CD4-positive, alpha-beta memory T cell (primary cell): ENCODE results near the gene MSH3. TPM values are rescaled to one million over a fixed set of nuclear protein-coding genes. Genes with fewer than 3 reads are reported as not detected.
A peak's percentile ranks its signal among the peaks of the same experiment; 100 is the strongest.

Experiments used
- CTCF ChIA-PET: fragments of 350-600 bp; sonication (Branson Sonifier 250); formaldehyde crosslinking; loops from one replicate; lab custom pipeline; 2021; ENCODE audit warnings: inconsistent platforms; ENCODE audit not compliant: partially characterized antibody; lab: Charles Lee
- POLR2A ChIA-PET: fragments of 350-600 bp; sonication (Branson Sonifier 250); formaldehyde crosslinking; loops from one replicate; lab custom pipeline; 2021; ENCODE audit not compliant: partially characterized antibody; lab: Charles Lee
- DNase-seq, 5 donors: peaks; one replicate each; pipeline versions ENCODE4 v3.0.0 to v3.0.0-alpha.2; 2020 to 2022; ENCODE audit warnings: mixed read lengths in 1 of 5
- H3K27ac ChIP-seq: one replicate; pipeline ENCODE4 v1.7.0; 2013; ENCODE audit warnings: low read depth, low read length
- H3K27me3 ChIP-seq: 2 replicates; pipeline ENCODE4 v1.7.0; 2013; ENCODE audit warnings: mild to moderate bottlenecking, low read length, moderate library complexity; ENCODE audit not compliant: insufficient read depth
- H3K36me3 ChIP-seq: 2 replicates; pipeline ENCODE4 v1.7.0; 2013; ENCODE audit warnings: mild to moderate bottlenecking, low read length, moderate library complexity; ENCODE audit not compliant: insufficient read depth
- H3K4me1 ChIP-seq: 2 replicates; pipeline ENCODE4 v1.7.0; 2013; ENCODE audit warnings: mild to moderate bottlenecking, low read length, moderate library complexity; ENCODE audit not compliant: insufficient read depth
- H3K4me3 ChIP-seq, 2 donors: one replicate each; pipeline ENCODE4 v1.7.0; 2013; ENCODE audit warnings: low read length in 2 of 2, mild to moderate bottlenecking in 1 of 2
- H3K9me3 ChIP-seq, 2 donors: one replicate each; pipeline ENCODE4 v1.7.0; 2013; ENCODE audit warnings: low read length in 2 of 2, control low read depth in 1 of 2; ENCODE audit not compliant: control insufficient read depth in 1 of 2
- H3K27ac Mint-ChIP-seq, 7 donors: one replicate each; pipeline ENCODE4 v1.8.0; 2020 to 2021; ENCODE audit warnings: mixed read lengths in 7 of 7, mild to moderate bottlenecking in 6 of 7, inconsistent platforms in 3 of 7, moderate library complexity in 3 of 7
- H3K27me3 Mint-ChIP-seq, 2 donors: one replicate each; pipeline ENCODE4 v1.8.0; 2020 to 2021; ENCODE audit warnings: mixed read lengths in 2 of 2
- H3K36me3 Mint-ChIP-seq, 2 donors: one replicate each; pipeline ENCODE4 v1.8.0; 2020 to 2021; ENCODE audit warnings: mixed read lengths in 2 of 2, inconsistent platforms in 1 of 2, mild to moderate bottlenecking in 1 of 2
- H3K4me1 Mint-ChIP-seq, 4 donors: one replicate each; pipeline ENCODE4 v1.8.0; 2020 to 2021; ENCODE audit warnings: mixed read lengths in 4 of 4, mild to moderate bottlenecking in 1 of 4
- H3K4me3 Mint-ChIP-seq, 8 donors: one replicate each; pipeline ENCODE4 v1.8.0; 2020 to 2021; ENCODE audit warnings: mixed read lengths in 8 of 8, mild to moderate bottlenecking in 7 of 8, moderate library complexity in 6 of 8, inconsistent platforms in 3 of 8
- H3K9me3 Mint-ChIP-seq, 8 donors: one replicate each; pipeline ENCODE4 v1.8.0; 2020 to 2021; ENCODE audit warnings: mixed read lengths in 8 of 8, mild to moderate bottlenecking in 5 of 8, inconsistent platforms in 3 of 8, moderate library complexity in 1 of 8
- intact Hi-C: fragments of 100-400 bp; cut with micrococcal nuclease; formaldehyde crosslinking; loops from one replicate; pipeline ENCODE4 v1.15.1; 2023
- polyA plus RNA-seq, 2 donors: library from polyadenylated mRNA; unstranded; fragments of 300-500 nt; fragmentation: Illumina TruSeq; gene quantifications; one replicate each; pipeline ENCODE4 v1.2.3, GENCODE V29; 2021
- total RNA-seq, 2 experiments: library from RNA; stranded (reverse); gene quantifications; one replicate each; pipeline ENCODE4 v1.2.3, GENCODE V29; 2021

The MSH3 gene
- total and polyA plus RNA-seq, 4 experiments from 2014 or later: 14.3 to 17.1 (median 15.3) TPM

- H3K27ac ChIP-seq: no peak overlapping the region
- Mint-ChIP-seq H3K4me1 (peaks cover 9 to 25% (median 19%) of the 10 kb centered on the region in 4 donors), H3K27ac (no peak overlapping the region), H3K27me3 (no peaks in the 10 kb centered on the region), H3K4me3 (no peak overlapping the region), H3K36me3 (peaks cover 28 to 58% of the 10 kb centered on the region in 2 donors), H3K9me3 (no peaks in the 10 kb centered on the region)
- no peaks in the 10 kb centered on the region for H3K36me3 ChIP-seq
- POLR2A ChIA-PET: no interaction called here
- H3K9me3 ChIP-seq: no peaks in the 10 kb centered on the region
- no peak for DNase-seq
- H3K4me1 ChIP-seq: no peaks in the 10 kb centered on the region
- CTCF ChIA-PET: interaction anchor here (1.1 to 1.9 kb wide), 2 partner anchors 44 to 482 kb away, joined by 3 to 5 read pairs; no protein-coding TSS in a partner anchor
- intact Hi-C loops: loop anchor here (10.0 kb wide), 1 partner anchor 392 kb away; no protein-coding TSS in a partner anchor
- no peak overlapping the region for H3K4me3 ChIP-seq
- H3K27me3 ChIP-seq: no peaks in the 10 kb centered on the region
Observed at GRCh38 chr5:80712919-80713318, 58.5 kb downstream of the MSH3 start.

GRCh38 chr5:80713631-80714030 is 59.2 kb downstream of the MSH3 start:
- Histone ChIP-seq H3K27me3 (no peaks in the 10 kb centered on the region), H3K27ac (no peak overlapping the region), H3K9me3 (no peaks in the 10 kb centered on the region), H3K4me1 (no peaks in the 10 kb centered on the region), H3K36me3 (no peaks in the 10 kb centered on the region), H3K4me3 (no peak overlapping the region)
- no peak for DNase-seq
- Mint-ChIP-seq H3K4me1 (peaks cover 9 to 25% (median 19%) of the 10 kb centered on the region in 4 donors), H3K27me3 (no peaks in the 10 kb centered on the region), H3K36me3 (peaks cover 28 to 64% of the 10 kb centered on the region in 2 donors), H3K27ac (peak overlapping the region in 3 of 7 donors; percentile 19 to 73 (median 43)), H3K4me3 (peak overlapping the region in 2 of 8 donors; percentile 58 to 61), H3K9me3 (no peaks in the 10 kb centered on the region)
- ChIA-PET CTCF (no interaction called here), POLR2A (no interaction called here)
- intact Hi-C loops: loop anchor here (10.0 kb wide), 1 partner anchor 391 kb away; no protein-coding TSS in a partner anchor

GRCh38 chr5:80714570-80715298 is 60.3 kb downstream of the MSH3 start:
- peaks cover 32 to 69% of the 10 kb centered on the region in 2 donors for H3K36me3 Mint-ChIP-seq

GRCh38 chr5:80715887-80716286 is 61.4 kb downstream of the MSH3 start:
- no peak overlapping the region for H3K27ac Mint-ChIP-seq
- peaks cover 34 to 73% of the 10 kb centered on the region in 2 donors for H3K36me3 Mint-ChIP-seq
- no peak overlapping the region for H3K4me3 Mint-ChIP-seq
- Histone ChIP-seq H3K4me1 (no peaks in the 10 kb centered on the region), H3K36me3 (peaks cover 4% of the 10 kb centered on the region), H3K9me3 (no peaks in the 10 kb centered on the region), H3K27me3 (no peaks in the 10 kb centered on the region), H3K27ac (no peak overlapping the region), H3K4me3 (no peak overlapping the region)
- ChIA-PET CTCF (no interaction called here), POLR2A (no interaction called here)
- intact Hi-C loops: loop anchor here (10.0 kb wide), 1 partner anchor 389 kb away; no protein-coding TSS in a partner anchor
- DNase-seq: no peak
- no peaks in the 10 kb centered on the region for H3K27me3 Mint-ChIP-seq
- peaks cover 6 to 19% (median 13%) of the 10 kb centered on the region in 4 donors for H3K4me1 Mint-ChIP-seq
- peaks cover 0 to 13% (median 6%) of the 10 kb centered on the region in 8 donors for H3K9me3 Mint-ChIP-seq

More at GRCh38 chr5:80714570-80715298, 60.3 kb downstream of the MSH3 start:
- Mint-ChIP-seq H3K4me3 (no peak overlapping the region), H3K9me3 (peaks cover 0 to 3% (median 2%) of the 10 kb centered on the region in 8 donors), H3K27me3 (no peaks in the 10 kb centered on the region), H3K27ac (no peak overlapping the region), H3K4me1 (peaks cover 7 to 25% (median 19%) of the 10 kb centered on the region in 4 donors)
- POLR2A ChIA-PET: no interaction called here
- H3K36me3 ChIP-seq: peaks cover 3% of the 10 kb centered on the region
- no peaks in the 10 kb centered on the region for H3K27me3 ChIP-seq
- no peak overlapping the region for H3K4me3 ChIP-seq
- DNase-seq: no peak
- H3K4me1 ChIP-seq: no peaks in the 10 kb centered on the region
- no peaks in the 10 kb centered on the region for H3K9me3 ChIP-seq
- intact Hi-C loops: loop anchor here (10.0 kb wide), 1 partner anchor 390 kb away; no protein-coding TSS in a partner anchor
- CTCF ChIA-PET: interaction anchor here (0.9 to 1.0 kb wide), 2 partner anchors 25 to 393 kb away, joined by 4 read pairs; no protein-coding TSS in a partner anchor
- no peak overlapping the region for H3K27ac ChIP-seq

GRCh38 chr5:80720181-80720580 is 65.7 kb downstream of the MSH3 start:
- CTCF ChIA-PET: no interaction called here
- intact Hi-C loops: no loop called here
- peak overlapping the region in 1 of 7 donors; percentile 70 for H3K27ac Mint-ChIP-seq
- peaks cover 0 to 9% (median 5%) of the 10 kb centered on the region in 4 donors for H3K4me1 Mint-ChIP-seq
- Histone ChIP-seq H3K9me3 (no peaks in the 10 kb centered on the region), H3K27me3 (no peaks in the 10 kb centered on the region), H3K27ac (no peak overlapping the region), H3K4me1 (no peaks in the 10 kb centered on the region), H3K4me3 (no peak overlapping the region), H3K36me3 (peaks cover 4% of the 10 kb centered on the region)
- peaks cover 0 to 19% (median 7%) of the 10 kb centered on the region in 8 donors for H3K9me3 Mint-ChIP-seq
- H3K4me3 Mint-ChIP-seq: peak overlapping the region in 1 of 8 donors; percentile 67
- POLR2A ChIA-PET: no interaction called here
- no peaks in the 10 kb centered on the region for H3K27me3 Mint-ChIP-seq
- DNase-seq: no peak
- peaks cover 39 to 63% of the 10 kb centered on the region in 2 donors for H3K36me3 Mint-ChIP-seq

GRCh38 chr5:80722916-80723315 is 68.5 kb downstream of the MSH3 start:
- Histone ChIP-seq H3K27ac (no peak overlapping the region), H3K9me3 (no peaks in the 10 kb centered on the region), H3K4me3 (no peak overlapping the region), H3K36me3 (peaks cover 9% of the 10 kb centered on the region), H3K27me3 (no peaks in the 10 kb centered on the region), H3K4me1 (no peaks in the 10 kb centered on the region)
- POLR2A ChIA-PET: no interaction called here
- Mint-ChIP-seq H3K9me3 (peaks cover 0 to 19% (median 7%) of the 10 kb centered on the region in 8 donors), H3K4me1 (peaks cover 0 to 10% (median 5%) of the 10 kb centered on the region in 4 donors), H3K27me3 (no peaks in the 10 kb centered on the region), H3K27ac (no peak overlapping the region), H3K4me3 (no peak overlapping the region), H3K36me3 (peaks cover 49 to 65% of the 10 kb centered on the region in 2 donors)
- no peak for DNase-seq
- CTCF ChIA-PET: interaction anchor here (1.0 kb wide), 1 partner anchor 444 kb away, joined by 3 read pairs; no protein-coding TSS in a partner anchor
- intact Hi-C loops: no loop called here

GRCh38 chr5:80725446-80725845 is 71.0 kb downstream of the MSH3 start:
- H3K27me3 ChIP-seq: no peaks in the 10 kb centered on the region
- no peaks in the 10 kb centered on the region for H3K4me1 ChIP-seq
- peaks cover 9% of the 10 kb centered on the region for H3K36me3 ChIP-seq
- H3K9me3 ChIP-seq: no peaks in the 10 kb centered on the region
- H3K27ac Mint-ChIP-seq: no peak overlapping the region
- H3K27ac ChIP-seq: no peak overlapping the region
- DNase-seq: no peak
- peaks cover 0 to 9% (median under 1%) of the 10 kb centered on the region in 8 donors for H3K9me3 Mint-ChIP-seq
- ChIA-PET POLR2A (no interaction called here), CTCF (no interaction called here)
- no peaks in the 10 kb centered on the region for H3K27me3 Mint-ChIP-seq
- peaks cover 0 to 5% (median 4%) of the 10 kb centered on the region in 4 donors for H3K4me1 Mint-ChIP-seq
- no peak overlapping the region for H3K4me3 ChIP-seq
- peaks cover 55 to 62% of the 10 kb centered on the region in 2 donors for H3K36me3 Mint-ChIP-seq
- no peak overlapping the region for H3K4me3 Mint-ChIP-seq
- intact Hi-C loops: no loop called here
